ENCODE results near the gene RENBP. TPM values are rescaled to one million over a fixed set of nuclear protein-coding genes. Genes with fewer than 3 reads are reported as not detected.

RENBP gene
- total RNA-seq, 1 donor from 2014 or later, result 4.2 TPM

DNA sequence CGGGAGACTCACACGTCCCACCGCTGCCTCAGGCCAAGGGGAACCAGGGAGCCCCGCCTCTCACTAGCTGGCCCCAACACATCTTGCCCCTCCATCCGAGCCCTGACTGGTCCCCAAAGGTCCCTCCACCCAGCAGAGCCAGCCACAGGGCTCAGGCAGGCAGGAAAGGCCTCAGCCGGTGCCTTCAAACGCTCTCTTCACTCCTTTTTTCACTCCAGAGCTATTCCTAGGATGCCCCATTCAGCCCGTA, 16.8 kb downstream of the RENBP start:
- Histone ChIP-seq H3K4me3 (peak overlapping the region; percentile 57 to 64), H3K9me3 (no peaks in the 10 kb centered on the region), H3K27me3 (no peaks in the 10 kb centered on the region), H3K27ac (peak overlapping the region; percentile 90), H3K36me3 (no peaks in the 10 kb centered on the region), H3K4me1 (peaks cover 37% of the 10 kb centered on the region)
- TF ChIP-seq, protein P1, sequence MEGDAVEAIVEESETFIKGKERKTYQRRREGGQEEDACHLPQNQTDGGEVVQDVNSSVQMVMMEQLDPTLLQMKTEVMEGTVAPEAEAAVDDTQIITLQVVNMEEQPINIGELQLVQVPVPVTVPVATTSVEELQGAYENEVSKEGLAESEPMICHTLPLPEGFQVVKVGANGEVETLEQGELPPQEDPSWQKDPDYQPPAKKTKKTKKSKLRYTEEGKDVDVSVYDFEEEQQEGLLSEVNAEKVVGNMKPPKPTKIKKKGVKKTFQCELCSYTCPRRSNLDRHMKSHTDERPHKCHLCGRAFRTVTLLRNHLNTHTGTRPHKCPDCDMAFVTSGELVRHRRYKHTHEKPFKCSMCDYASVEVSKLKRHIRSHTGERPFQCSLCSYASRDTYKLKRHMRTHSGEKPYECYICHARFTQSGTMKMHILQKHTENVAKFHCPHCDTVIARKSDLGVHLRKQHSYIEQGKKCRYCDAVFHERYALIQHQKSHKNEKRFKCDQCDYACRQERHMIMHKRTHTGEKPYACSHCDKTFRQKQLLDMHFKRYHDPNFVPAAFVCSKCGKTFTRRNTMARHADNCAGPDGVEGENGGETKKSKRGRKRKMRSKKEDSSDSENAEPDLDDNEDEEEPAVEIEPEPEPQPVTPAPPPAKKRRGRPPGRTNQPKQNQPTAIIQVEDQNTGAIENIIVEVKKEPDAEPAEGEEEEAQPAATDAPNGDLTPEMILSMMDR (IDR thresholded peaks at IDR 0.05), result no peak
- TF ChIP-seq POLR2A (IDR thresholded peaks at IDR 0.05) (no peak), POLR2AphosphoS5 (IDR thresholded peaks at IDR 0.05; ENCODE audit: insufficient read depth in 1 of 2, low read depth in 1 of 2) (no peak)
- DNase-seq (ENCODE audit: extremely low spot score in 2 of 2), result no peak
- intact Hi-C loops (cut with DNase I), result loop anchor here (10.0 kb wide), 1 partner anchor 143 kb away; the partner anchor contains the start of gene SRPK3

DNA sequence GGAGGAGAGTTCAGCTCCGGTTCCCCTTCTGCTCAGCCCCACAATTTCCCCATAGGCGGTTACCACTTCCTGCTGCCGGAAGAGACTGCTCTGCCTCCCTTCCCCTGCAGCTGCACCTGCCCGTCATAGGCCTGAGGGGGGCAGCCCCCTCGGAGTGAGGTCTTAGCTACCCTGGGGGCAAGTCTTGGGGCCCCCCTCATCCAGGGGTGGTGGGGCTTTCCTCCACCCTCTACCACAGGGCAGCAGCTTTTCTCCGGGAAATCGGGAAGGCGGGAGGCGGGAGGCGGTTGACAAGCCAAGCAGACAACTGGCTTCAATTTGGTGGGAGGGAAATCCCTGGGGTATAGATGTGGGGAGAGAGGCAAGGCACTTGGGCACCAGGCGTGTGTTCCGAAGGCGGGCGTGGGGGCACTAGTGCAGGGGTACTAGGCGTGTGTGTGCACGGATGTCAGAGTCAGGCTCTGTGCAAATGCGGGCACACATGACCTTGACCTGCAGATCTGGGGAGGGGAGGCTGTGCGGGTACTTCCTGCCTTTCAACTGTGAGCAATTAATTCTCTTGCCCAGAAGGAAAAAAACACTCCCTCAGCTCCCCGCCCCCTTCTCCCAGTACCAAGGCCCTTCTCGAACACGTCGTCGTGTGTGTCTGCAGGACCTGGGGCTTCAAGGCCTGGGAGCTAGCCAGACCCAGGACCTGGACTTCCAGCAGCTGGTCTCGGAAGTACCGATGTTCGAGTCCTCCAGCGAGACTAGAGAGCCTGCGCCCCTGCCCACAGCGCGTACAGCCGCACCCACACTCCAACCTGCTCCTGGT, 17.4 kb downstream of the RENBP start:
- Histone ChIP-seq H3K27me3 (no peaks in the 10 kb centered on the region), H3K9me3 (no peaks in the 10 kb centered on the region), H3K27ac (peak overlapping the region; percentile 90), H3K4me3 (peak overlapping the region; percentile 57 to 64), H3K36me3 (no peaks in the 10 kb centered on the region), H3K4me1 (peaks cover 42% of the 10 kb centered on the region)
- intact Hi-C loops (cut with DNase I), result loop anchor here (10.0 kb wide), 1 partner anchor 142 kb away; the partner anchor contains the start of gene SRPK3
- no peak for DNase-seq (ENCODE audit: extremely low spot score in 2 of 2)
- peak in 1 of 2 donors; percentile 24 for TF ChIP-seq POLR2AphosphoS5 (IDR thresholded peaks at IDR 0.05; ENCODE audit: insufficient read depth in 1 of 2, low read depth in 1 of 2)
- TF ChIP-seq, protein P1 (IDR thresholded peaks at IDR 0.05), result no peak

DNA sequence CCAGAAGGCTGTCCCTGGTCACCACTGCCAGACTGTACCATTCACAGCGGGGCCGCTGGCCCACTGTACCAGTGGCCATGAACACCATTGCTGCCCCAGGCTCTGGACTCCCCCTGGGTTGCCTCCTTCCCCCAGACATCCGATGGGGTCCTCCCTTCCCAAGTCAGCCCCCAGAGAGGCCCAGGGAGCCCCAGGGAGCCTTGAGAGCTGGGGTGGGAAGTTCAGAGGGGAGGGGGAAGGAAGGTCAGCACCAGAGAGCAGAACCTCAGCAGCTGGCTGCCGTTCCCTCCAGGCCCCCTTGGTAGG, 17.9 kb downstream of the RENBP start:
- peak overlapping the region; percentile 90 for H3K27ac ChIP-seq
- no peaks in the 10 kb centered on the region for H3K36me3 ChIP-seq
- TF ChIP-seq POLR2AphosphoS5 (IDR thresholded peaks at IDR 0.05; ENCODE audit: insufficient read depth in 1 of 2, low read depth in 1 of 2) (no peak), POLR2A (IDR thresholded peaks at IDR 0.05) (no peak)
- TF ChIP-seq, protein P1 (IDR thresholded peaks at IDR 0.05), result no peak
- no peaks in the 10 kb centered on the region for H3K27me3 ChIP-seq
- no peak for DNase-seq (ENCODE audit: extremely low spot score in 2 of 2)
- intact Hi-C loops (cut with DNase I), result loop anchor here (10.0 kb wide), 1 partner anchor 142 kb away; the partner anchor contains the start of gene SRPK3
- peaks cover 48% of the 10 kb centered on the region for H3K4me1 ChIP-seq
- H3K9me3 ChIP-seq, result no peaks in the 10 kb centered on the region
- peak overlapping the region; percentile 24 to 57 for H3K4me3 ChIP-seq

DNA sequence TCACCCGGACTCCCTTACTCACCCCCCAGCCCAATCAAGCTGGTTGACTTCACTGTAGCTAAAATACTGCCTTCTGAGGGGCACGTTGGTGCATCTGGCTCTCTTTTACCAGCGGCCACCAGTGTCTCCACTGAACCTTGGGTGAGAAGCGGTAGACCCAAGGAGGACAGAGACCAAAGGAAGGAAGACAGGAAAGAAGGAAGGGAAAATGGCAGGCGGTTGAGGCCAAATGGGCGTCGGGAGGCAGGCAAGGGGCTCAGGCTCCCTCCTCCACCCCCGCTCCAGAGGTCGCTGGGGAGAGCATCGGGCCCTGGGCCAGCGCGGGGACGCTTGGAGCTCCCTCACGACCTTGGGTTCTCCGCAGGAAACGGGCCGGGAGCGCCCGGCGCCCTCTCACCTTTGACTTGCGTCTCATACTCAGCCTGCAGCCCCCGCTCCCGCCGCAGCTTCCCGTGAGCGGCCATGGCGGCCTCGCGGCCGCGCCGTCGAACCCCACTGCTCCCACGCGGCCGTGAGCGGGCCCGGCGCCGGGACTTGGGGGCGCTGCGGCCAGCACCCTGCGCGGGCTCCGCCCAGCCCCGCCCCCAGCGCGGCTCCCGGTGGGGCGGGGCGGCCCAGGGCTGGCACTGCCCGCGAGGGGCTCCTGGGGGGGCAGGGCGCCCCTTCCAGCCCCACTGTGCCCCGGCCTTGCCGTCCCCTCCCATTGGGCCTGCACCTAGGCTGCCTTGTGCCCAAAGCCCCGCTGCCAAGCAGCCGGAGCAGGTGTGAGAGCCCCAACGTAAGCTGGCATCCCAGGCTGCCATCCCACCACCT, 18.5 kb downstream of the RENBP start, which contains the start of gene ARHGAP4:
Gene ARHGAP4, minus strand, starts transcription at position 526 of the 813 bp plus-strand sequence. Its CDS starts 62 bp downstream, at position 464.
- no peak for DNase-seq (ENCODE audit: extremely low spot score in 2 of 2)
- H3K9me3 ChIP-seq, result no peaks in the 10 kb centered on the region
- peak within 1 kb of the TSS; percentile 57 to 64 for H3K4me3 ChIP-seq
- H3K36me3 ChIP-seq, result no peaks in the 10 kb centered on the region
- H3K27me3 ChIP-seq, result no peaks in the 10 kb centered on the region
- H3K4me1 ChIP-seq, result peaks cover 53% of the 10 kb centered on the region
- TF ChIP-seq POLR2AphosphoS5 (IDR thresholded peaks at IDR 0.05; ENCODE audit: insufficient read depth in 1 of 2, low read depth in 1 of 2) (no peak), POLR2A (IDR thresholded peaks at IDR 0.05) (no peak)
- TF ChIP-seq, protein P1 (IDR thresholded peaks at IDR 0.05), result no peak
- intact Hi-C loops (cut with DNase I), result loop anchor here (10.0 kb wide), 1 partner anchor 141 kb away; the partner anchor contains the start of gene SRPK3
- H3K27ac ChIP-seq, result peak within 1 kb of the TSS; percentile 90
